Activated naive CD8-positive, alpha-beta T cell treated with anti-CD3 and anti-CD28 coated beads for 36 hours (primary cell): ENCODE measurements around the gene MASTL. TPM values are rescaled to one million over a fixed set of nuclear protein-coding genes. Genes with fewer than 3 reads are reported as not detected.

Source experiments
- DNase-seq: peaks from one replicate; pipeline ENCODE4 v3.0.0; 2021
- H3K27ac Mint-ChIP-seq: one replicate; pipeline ENCODE4 v1.8.0; 2022; ENCODE audit warnings: mild to moderate bottlenecking, moderate library complexity, mixed read lengths
- H3K27me3 Mint-ChIP-seq: one replicate; pipeline ENCODE4 v1.8.0; 2022; ENCODE audit warnings: mild to moderate bottlenecking, mixed read lengths
- H3K36me3 Mint-ChIP-seq: one replicate; pipeline ENCODE4 v1.8.0; 2021; ENCODE audit warnings: mild to moderate bottlenecking, mixed read lengths
- H3K4me1 Mint-ChIP-seq: one replicate; pipeline ENCODE4 v1.8.0; 2021; ENCODE audit warnings: mixed read lengths
- H3K4me3 Mint-ChIP-seq: one replicate; pipeline ENCODE4 v1.8.0; 2022; ENCODE audit warnings: mild to moderate bottlenecking, moderate library complexity, mixed read lengths
- H3K9me3 Mint-ChIP-seq: one replicate; pipeline ENCODE4 v1.8.0; 2022; ENCODE audit warnings: mixed read lengths
- total RNA-seq, 2 experiments: library from RNA; stranded (reverse); gene quantifications; one replicate each; pipeline ENCODE4 v1.2.3, GENCODE V29; 2021

The MASTL gene
- total RNA-seq, 2 experiments from 2014 or later, result 33.6 to 34.2 TPM

GRCh38 chr10:27188897-27189296, 33.7 kb downstream of the MASTL start:
- Mint-ChIP-seq H3K4me3 (no peak overlapping the region), H3K9me3 (no peaks in the 10 kb centered on the region), H3K27ac (no peak overlapping the region), H3K4me1 (no peaks in the 10 kb centered on the region), H3K36me3 (peaks cover 25% of the 10 kb centered on the region), H3K27me3 (no peaks in the 10 kb centered on the region)
- DNase-seq, result no peak

- peaks cover 12% of the 10 kb centered on the region for H3K36me3 Mint-ChIP-seq
- no peak overlapping the region for H3K4me3 Mint-ChIP-seq
- no peak for DNase-seq
- H3K9me3 Mint-ChIP-seq, result no peaks in the 10 kb centered on the region
- H3K27me3 Mint-ChIP-seq, result no peaks in the 10 kb centered on the region
- H3K4me1 Mint-ChIP-seq, result no peaks in the 10 kb centered on the region
- no peak overlapping the region for H3K27ac Mint-ChIP-seq
Measured at GRCh38 chr10:27190508-27190907, 35.4 kb downstream of the MASTL start.

GRCh38 chr10:27192284-27192683, 37.1 kb downstream of the MASTL start:
- Mint-ChIP-seq H3K27me3 (no peaks in the 10 kb centered on the region), H3K4me3 (no peak overlapping the region), H3K36me3 (peaks cover under 1% of the 10 kb centered on the region), H3K4me1 (no peaks in the 10 kb centered on the region), H3K27ac (no peak overlapping the region), H3K9me3 (no peaks in the 10 kb centered on the region)
- DNase-seq, result no peak

- no peaks in the 10 kb centered on the region for H3K27me3 Mint-ChIP-seq
- no peak overlapping the region for H3K4me3 Mint-ChIP-seq
- no peak overlapping the region for H3K27ac Mint-ChIP-seq
- H3K4me1 Mint-ChIP-seq, result no peaks in the 10 kb centered on the region
- no peaks in the 10 kb centered on the region for H3K9me3 Mint-ChIP-seq
- DNase-seq, result no peak
- H3K36me3 Mint-ChIP-seq, result peaks cover 3% of the 10 kb centered on the region
Measured at GRCh38 chr10:27197980-27198620, 42.9 kb downstream of the MASTL start.

DNA sequence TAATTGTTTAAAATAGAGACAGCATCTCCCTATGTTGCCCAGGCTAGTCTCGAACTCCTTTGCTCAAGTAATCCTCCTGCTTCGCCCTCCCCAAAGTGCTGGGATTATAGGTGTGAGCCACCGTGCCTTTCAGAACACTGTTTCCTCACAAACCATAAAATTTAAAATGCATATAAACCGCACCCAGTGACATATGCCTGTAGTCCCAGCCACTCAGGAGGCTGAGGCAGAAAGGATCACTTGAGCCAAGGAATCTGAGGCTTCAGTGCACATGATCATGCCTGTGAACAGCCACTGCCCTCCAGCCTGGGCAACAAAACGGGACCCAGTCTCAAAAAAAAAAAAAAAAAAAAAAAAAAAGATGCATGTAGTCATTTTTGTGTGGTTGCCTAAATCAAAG, 48.7 kb downstream of the MASTL start:
- Mint-ChIP-seq H3K27me3 (no peaks in the 10 kb centered on the region), H3K36me3 (peaks cover 3% of the 10 kb centered on the region), H3K27ac (no peak overlapping the region), H3K9me3 (no peaks in the 10 kb centered on the region), H3K4me3 (no peak overlapping the region), H3K4me1 (peaks cover 2% of the 10 kb centered on the region)
- no peak for DNase-seq

DNA sequence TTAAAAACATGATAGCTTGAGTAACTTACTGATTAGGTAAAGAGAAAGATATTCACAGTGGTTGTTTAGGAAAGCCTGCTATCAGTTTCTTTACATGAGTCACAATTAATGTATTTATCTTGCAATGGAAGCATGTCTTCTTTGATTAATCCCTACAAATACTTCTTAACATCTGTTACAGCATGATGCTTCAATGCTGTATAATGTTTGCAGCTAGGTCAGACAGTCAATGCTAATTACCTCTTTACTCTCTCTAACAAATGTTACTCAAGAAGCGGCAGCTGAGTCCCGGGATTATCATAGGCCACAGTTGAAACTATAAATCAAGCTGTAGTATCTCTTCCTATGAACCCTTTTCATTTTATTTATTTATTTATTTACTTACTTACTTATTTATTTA, 52.2 kb downstream of the MASTL start:
- Mint-ChIP-seq H3K36me3 (peaks cover 13% of the 10 kb centered on the region), H3K9me3 (no peaks in the 10 kb centered on the region), H3K27me3 (no peaks in the 10 kb centered on the region), H3K27ac (no peak overlapping the region), H3K4me3 (no peak overlapping the region), H3K4me1 (peaks cover 2% of the 10 kb centered on the region)
- DNase-seq, result no peak

GRCh38 chr10:27223964-27224363, 68.8 kb downstream of the MASTL start:
- H3K36me3 Mint-ChIP-seq, result peaks cover 16% of the 10 kb centered on the region
- no peak overlapping the region for H3K4me3 Mint-ChIP-seq
- H3K4me1 Mint-ChIP-seq, result peaks cover 13% of the 10 kb centered on the region
- H3K27me3 Mint-ChIP-seq, result no peaks in the 10 kb centered on the region
- H3K27ac Mint-ChIP-seq, result no peak overlapping the region
- no peak for DNase-seq
- H3K9me3 Mint-ChIP-seq, result no peaks in the 10 kb centered on the region

DNA sequence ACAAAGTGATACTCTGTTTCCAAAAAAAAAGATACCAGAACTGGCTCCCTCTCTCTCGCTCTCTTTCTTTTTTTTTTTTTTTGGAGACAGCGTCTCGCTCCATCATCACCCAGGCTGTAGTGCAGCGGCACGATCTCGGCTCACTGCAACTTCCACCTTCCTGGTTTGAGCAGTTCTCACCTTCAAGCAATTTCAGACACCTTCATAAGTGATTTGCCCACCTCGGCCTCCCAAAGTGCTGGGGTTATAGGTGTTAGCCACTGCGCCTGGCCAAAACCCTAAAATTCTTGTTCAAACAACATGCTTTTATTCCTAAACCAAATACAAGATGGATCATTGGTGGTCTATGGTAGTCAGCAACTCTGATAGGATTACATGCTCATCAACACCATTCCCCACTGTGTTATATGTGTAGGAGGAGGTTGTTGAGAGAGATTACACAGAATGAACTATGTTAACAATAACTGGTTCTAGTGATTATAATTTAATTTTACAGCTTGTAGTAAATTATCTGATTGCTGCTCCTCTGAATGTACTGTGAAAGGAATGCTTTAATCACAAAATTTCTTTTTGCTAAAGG, 69.9 kb downstream of the MASTL start:
- H3K9me3 Mint-ChIP-seq, result no peaks in the 10 kb centered on the region
- H3K27ac Mint-ChIP-seq, result no peak overlapping the region
- H3K4me3 Mint-ChIP-seq, result no peak overlapping the region
- H3K27me3 Mint-ChIP-seq, result no peaks in the 10 kb centered on the region
- peaks cover 12% of the 10 kb centered on the region for H3K36me3 Mint-ChIP-seq
- H3K4me1 Mint-ChIP-seq, result peaks cover 13% of the 10 kb centered on the region
- DNase-seq, result no peak

DNA sequence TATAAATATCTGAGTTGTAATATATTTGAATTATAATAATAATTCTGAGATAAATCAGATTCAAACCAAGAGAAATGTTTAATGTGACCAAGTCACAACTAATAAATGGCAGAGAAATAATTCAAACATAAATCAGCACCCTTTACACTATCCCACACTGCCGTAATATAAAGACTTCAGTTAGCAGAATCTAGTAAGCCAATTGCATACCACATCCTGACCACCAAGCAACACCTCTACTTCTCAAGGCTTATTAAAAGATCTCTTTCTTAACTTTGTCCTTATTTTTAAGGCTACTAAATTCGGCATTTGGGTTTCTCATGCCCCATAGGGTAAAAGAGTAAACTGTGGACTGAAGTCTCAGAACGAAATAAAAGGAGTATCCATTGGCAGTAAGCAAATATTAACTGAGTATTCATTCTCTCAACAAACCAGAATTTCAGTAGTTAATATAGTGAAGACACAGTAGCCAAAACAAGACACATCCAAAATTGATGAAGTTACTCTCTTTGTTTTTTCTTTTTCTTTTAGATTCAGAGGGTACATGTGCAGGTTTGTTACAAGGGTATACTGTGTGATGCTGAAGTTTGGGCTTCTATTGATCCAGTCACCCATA, 70.6 kb downstream of the MASTL start:
- DNase-seq, result no peak
- Mint-ChIP-seq H3K4me3 (no peak overlapping the region), H3K4me1 (peaks cover 13% of the 10 kb centered on the region), H3K36me3 (peaks cover 12% of the 10 kb centered on the region), H3K27ac (no peak overlapping the region), H3K27me3 (no peaks in the 10 kb centered on the region), H3K9me3 (no peaks in the 10 kb centered on the region)

- Mint-ChIP-seq H3K27me3 (no peaks in the 10 kb centered on the region), H3K4me3 (no peak overlapping the region), H3K27ac (no peak overlapping the region)
Measured at GRCh38 chr10:27230022-27230421, 74.9 kb downstream of the MASTL start.

GRCh38 chr10:27235706-27236105, 80.6 kb downstream of the MASTL start:
- peaks cover 5% of the 10 kb centered on the region for H3K4me1 Mint-ChIP-seq
- no peak for DNase-seq
- no peak overlapping the region for H3K27ac Mint-ChIP-seq
- no peak overlapping the region for H3K4me3 Mint-ChIP-seq
- H3K9me3 Mint-ChIP-seq, result no peaks in the 10 kb centered on the region
- peaks cover 4% of the 10 kb centered on the region for H3K36me3 Mint-ChIP-seq
- no peaks in the 10 kb centered on the region for H3K27me3 Mint-ChIP-seq

More at GRCh38 chr10:27230022-27230421, 74.9 kb downstream of the MASTL start:
- Mint-ChIP-seq H3K4me1 (peaks cover 10% of the 10 kb centered on the region), H3K36me3 (peaks cover 8% of the 10 kb centered on the region), H3K9me3 (no peaks in the 10 kb centered on the region)
- DNase-seq, result no peak

Other genes starting within 250 kb of the MASTL start
- 10 to 100 TPM; 10.3 to 12.0 TPM for gene ANKRD26, start 54.9 kb upstream of the MASTL start, total RNA-seq
- gene YME1L1, start 968 bp upstream of the MASTL start, total RNA-seq, result 100 to 1,000 TPM; 125 to 132 TPM
- gene ACBD5, start 85.4 kb downstream of the MASTL start, total RNA-seq, result 10 to 100 TPM; 18.1 to 20.2 TPM